ENCODE measurements around the gene TSPAN7.

Gene TSPAN7

GRCh38 chrX:38594434-38594833 lies 33.1 kb downstream of the TSPAN7 start:
- H3K4me3 ChIP-seq (ENCODE audit: insufficient read length, low read depth): no peak overlapping the region
- TF ChIP-seq YY1 (IDR thresholded peaks at IDR 0.05; ENCODE audit: insufficient read depth, insufficient read length): no peak
- TF ChIP-seq ZNF274 (IDR thresholded peaks at IDR 0.05; ENCODE audit: low read depth, low read length): no peak
- TF ChIP-seq SUZ12 (IDR thresholded peaks at IDR 0.05; ENCODE audit: extremely low read depth, insufficient read depth, insufficient read length): no peak
- no peak for DNase-seq (ENCODE audit: low read depth, low spot score)
- no peaks in the 10 kb centered on the region for H3K36me3 ChIP-seq (ENCODE audit: insufficient read depth, insufficient read length, low read length)
- H3K9me3 ChIP-seq (ENCODE audit: insufficient read depth, low read length): 0 out of 2 replicates have a peak, but pooled peaks cover 3% of the 10 kb centered on the region
- no peak overlapping the region for H3K9ac ChIP-seq (ENCODE audit: insufficient read length, low read depth)
- H3K27me3 ChIP-seq (ENCODE audit: insufficient read depth, insufficient read length): no peaks in the 10 kb centered on the region
- H3K4me1 ChIP-seq (ENCODE audit: insufficient read depth, insufficient read length): no peaks in the 10 kb centered on the region

DNA sequence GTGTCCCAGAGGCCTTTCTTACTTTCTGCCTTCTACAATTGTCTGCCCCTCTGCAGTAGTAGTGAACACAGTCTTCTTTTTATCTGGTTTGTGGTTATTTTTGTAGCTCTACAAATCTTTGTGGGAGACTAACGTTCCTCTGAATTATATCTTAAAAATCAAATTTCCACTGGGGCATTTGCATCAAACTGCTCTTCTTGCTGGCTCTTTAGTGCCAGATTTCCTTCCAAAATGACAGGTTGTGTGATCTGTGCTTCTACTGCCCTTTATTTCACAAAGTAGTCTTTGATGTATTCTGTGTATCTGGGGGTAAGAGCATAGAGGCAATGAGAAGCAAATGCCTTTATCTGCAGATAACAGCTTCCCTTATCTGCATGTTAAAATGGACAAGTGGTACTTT lies 34.5 kb downstream of the TSPAN7 start:
- no peak overlapping the region for H3K4me3 ChIP-seq (ENCODE audit: insufficient read length, low read depth)
- H3K4me1 ChIP-seq (ENCODE audit: insufficient read depth, insufficient read length): peaks cover 2% of the 10 kb centered on the region
- no peak for DNase-seq (ENCODE audit: low read depth, low spot score)
- no peaks in the 10 kb centered on the region for H3K27me3 ChIP-seq (ENCODE audit: insufficient read depth, insufficient read length)
- H3K9me3 ChIP-seq (ENCODE audit: insufficient read depth, low read length): 0 out of 2 replicates have a peak, but pooled peaks cover 3% of the 10 kb centered on the region
- TF ChIP-seq YY1 (IDR thresholded peaks at IDR 0.05; ENCODE audit: insufficient read depth, insufficient read length) (no peak), ZNF274 (IDR thresholded peaks at IDR 0.05; ENCODE audit: low read depth, low read length) (no peak), SUZ12 (IDR thresholded peaks at IDR 0.05; ENCODE audit: extremely low read depth, insufficient read depth, insufficient read length) (no peak)
- H3K36me3 ChIP-seq (ENCODE audit: insufficient read depth, insufficient read length, low read length): no peaks in the 10 kb centered on the region
- H3K9ac ChIP-seq (ENCODE audit: insufficient read length, low read depth): no peak overlapping the region

- no peaks in the 10 kb centered on the region for H3K27me3 ChIP-seq (ENCODE audit: insufficient read depth, insufficient read length)
- 0 out of 2 replicates have a peak, but pooled peaks cover 1% of the 10 kb centered on the region for H3K9me3 ChIP-seq (ENCODE audit: insufficient read depth, low read length)
- peaks cover 2% of the 10 kb centered on the region for H3K4me1 ChIP-seq (ENCODE audit: insufficient read depth, insufficient read length)
- H3K9ac ChIP-seq (ENCODE audit: insufficient read length, low read depth): no peak overlapping the region
- no peak overlapping the region for H3K4me3 ChIP-seq (ENCODE audit: insufficient read length, low read depth)
- no peaks in the 10 kb centered on the region for H3K36me3 ChIP-seq (ENCODE audit: insufficient read depth, insufficient read length, low read length)
- DNase-seq (ENCODE audit: low read depth, low spot score): no peak
- no peak for TF ChIP-seq ZNF274 (IDR thresholded peaks at IDR 0.05; ENCODE audit: low read depth, low read length)
- TF ChIP-seq YY1 (IDR thresholded peaks at IDR 0.05; ENCODE audit: insufficient read depth, insufficient read length): no peak
- TF ChIP-seq SUZ12 (IDR thresholded peaks at IDR 0.05; ENCODE audit: extremely low read depth, insufficient read depth, insufficient read length): no peak
These were observed 35.6 kb downstream of the TSPAN7 start for GRCh38 chrX:38596939-38597338.

DNA sequence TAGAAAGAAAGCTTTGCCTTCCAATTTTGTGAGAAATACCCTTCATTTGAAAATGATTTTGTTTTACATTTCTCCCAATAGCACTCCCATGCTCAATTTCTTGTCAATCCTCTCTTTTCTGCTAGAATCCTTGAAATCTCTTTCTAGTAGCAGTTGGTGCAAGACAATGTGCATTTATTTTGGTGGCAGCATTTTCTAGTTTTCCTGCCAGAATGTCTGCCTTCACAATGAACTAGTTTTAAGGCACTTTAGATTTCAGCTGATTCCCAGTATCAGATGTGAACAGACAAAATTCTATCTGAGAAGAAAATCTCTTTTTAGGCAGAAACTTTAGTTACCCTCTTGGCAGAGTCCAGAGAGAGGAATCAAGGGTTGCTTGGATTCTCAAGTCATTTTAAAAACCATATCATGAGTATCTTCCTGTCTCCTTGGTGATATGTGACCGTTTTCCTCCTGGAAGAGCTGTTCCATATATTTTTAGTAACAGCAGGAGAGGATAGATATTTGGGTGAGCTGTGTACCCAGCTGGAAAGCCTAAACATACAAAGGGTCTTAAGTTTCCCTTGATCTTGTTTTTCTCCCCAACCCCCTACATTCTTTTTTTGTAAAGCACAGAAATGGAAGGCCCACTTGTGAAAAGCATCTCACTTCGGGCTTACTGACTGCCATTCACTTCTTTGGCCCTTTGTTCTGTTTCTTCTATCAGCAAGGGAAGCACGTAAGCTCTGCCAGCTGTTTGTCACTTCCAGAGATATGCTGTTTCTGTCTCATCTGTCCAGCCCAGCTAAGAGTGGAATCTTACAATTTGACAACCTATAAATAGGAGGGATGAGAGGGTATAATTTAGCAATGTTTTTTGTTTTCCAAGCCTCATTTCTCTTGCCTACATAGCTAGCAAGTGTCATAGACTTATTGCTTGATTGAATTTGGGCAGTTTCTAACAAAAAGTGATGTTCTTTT lies 38.7 kb downstream of the TSPAN7 start:
- Histone ChIP-seq H3K9ac (ENCODE audit: insufficient read length, low read depth) (no peak overlapping the region), H3K27me3 (ENCODE audit: insufficient read depth, insufficient read length) (no peaks in the 10 kb centered on the region), H3K4me1 (ENCODE audit: insufficient read depth, insufficient read length) (peaks cover 2% of the 10 kb centered on the region), H3K36me3 (ENCODE audit: insufficient read depth, insufficient read length, low read length) (no peaks in the 10 kb centered on the region), H3K9me3 (ENCODE audit: insufficient read depth, low read length) (no peaks in the 10 kb centered on the region), H3K4me3 (ENCODE audit: insufficient read length, low read depth) (no peak overlapping the region)
- TF ChIP-seq SUZ12 (IDR thresholded peaks at IDR 0.05; ENCODE audit: extremely low read depth, insufficient read depth, insufficient read length) (no peak), YY1 (IDR thresholded peaks at IDR 0.05; ENCODE audit: insufficient read depth, insufficient read length) (no peak), ZNF274 (IDR thresholded peaks at IDR 0.05; ENCODE audit: low read depth, low read length) (no peak)
- DNase-seq (ENCODE audit: low read depth, low spot score): no peak

DNA sequence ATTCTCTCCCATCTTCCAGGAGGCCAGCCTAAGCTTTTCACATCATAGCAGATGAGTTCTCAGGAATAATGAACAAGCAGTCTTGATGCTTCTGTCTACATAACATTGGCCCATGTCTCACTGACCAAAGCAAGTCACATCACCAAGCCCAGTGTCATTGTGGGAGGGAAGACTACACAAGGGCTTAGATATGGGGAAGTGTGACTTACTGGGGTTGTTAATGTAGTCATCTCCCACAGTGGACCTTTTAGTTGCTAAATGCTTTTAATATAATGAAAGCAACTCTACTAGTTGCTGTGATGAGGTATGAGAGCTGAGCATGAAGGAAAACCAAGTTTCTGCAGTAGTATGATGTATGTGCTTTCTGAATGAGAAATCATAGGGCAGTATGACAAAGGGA lies 40.5 kb downstream of the TSPAN7 start:
- Histone ChIP-seq H3K9ac (ENCODE audit: insufficient read length, low read depth) (no peak overlapping the region), H3K9me3 (ENCODE audit: insufficient read depth, low read length) (no peaks in the 10 kb centered on the region), H3K36me3 (ENCODE audit: insufficient read depth, insufficient read length, low read length) (no peaks in the 10 kb centered on the region), H3K4me3 (ENCODE audit: insufficient read length, low read depth) (no peak overlapping the region), H3K4me1 (ENCODE audit: insufficient read depth, insufficient read length) (peaks cover 2% of the 10 kb centered on the region), H3K27me3 (ENCODE audit: insufficient read depth, insufficient read length) (no peaks in the 10 kb centered on the region)
- DNase-seq (ENCODE audit: low read depth, low spot score): no peak
- TF ChIP-seq ZNF274 (IDR thresholded peaks at IDR 0.05; ENCODE audit: low read depth, low read length): no peak
- no peak for TF ChIP-seq YY1 (IDR thresholded peaks at IDR 0.05; ENCODE audit: insufficient read depth, insufficient read length)
- TF ChIP-seq SUZ12 (IDR thresholded peaks at IDR 0.05; ENCODE audit: extremely low read depth, insufficient read depth, insufficient read length): no peak

DNA sequence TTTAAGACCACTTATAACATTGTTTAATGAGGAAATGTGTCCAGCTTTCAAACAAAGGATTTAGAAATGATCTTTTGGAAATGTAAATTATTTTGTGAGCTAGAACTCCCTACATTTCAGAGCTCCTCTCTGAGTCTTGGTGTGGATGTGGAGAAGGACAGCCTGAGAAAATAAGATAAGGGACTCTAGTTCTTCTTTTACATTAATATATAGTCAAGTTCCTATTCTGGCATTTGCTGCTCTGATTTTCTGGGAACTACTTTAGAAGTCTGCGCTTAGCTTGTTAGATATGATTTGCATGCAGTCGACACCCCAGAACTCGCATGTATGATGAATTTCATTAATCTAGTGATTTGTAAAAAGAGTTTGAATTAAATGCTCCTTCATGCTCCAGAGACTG lies 45.5 kb downstream of the TSPAN7 start:
- Histone ChIP-seq H3K4me3 (ENCODE audit: insufficient read length, low read depth) (no peak overlapping the region), H3K9ac (ENCODE audit: insufficient read length, low read depth) (no peak overlapping the region), H3K27me3 (ENCODE audit: insufficient read depth, insufficient read length) (no peaks in the 10 kb centered on the region), H3K36me3 (ENCODE audit: insufficient read depth, insufficient read length, low read length) (no peaks in the 10 kb centered on the region), H3K4me1 (ENCODE audit: insufficient read depth, insufficient read length) (no peaks in the 10 kb centered on the region), H3K9me3 (ENCODE audit: insufficient read depth, low read length) (no peaks in the 10 kb centered on the region)
- TF ChIP-seq ZNF274 (IDR thresholded peaks at IDR 0.05; ENCODE audit: low read depth, low read length) (no peak), SUZ12 (IDR thresholded peaks at IDR 0.05; ENCODE audit: extremely low read depth, insufficient read depth, insufficient read length) (no peak), YY1 (IDR thresholded peaks at IDR 0.05; ENCODE audit: insufficient read depth, insufficient read length) (no peak)
- no peak for DNase-seq (ENCODE audit: low read depth, low spot score)

- Histone ChIP-seq H3K27me3 (ENCODE audit: insufficient read depth, insufficient read length) (no peaks in the 10 kb centered on the region), H3K4me1 (ENCODE audit: insufficient read depth, insufficient read length) (no peaks in the 10 kb centered on the region), H3K9ac (ENCODE audit: insufficient read length, low read depth) (no peak overlapping the region)
These were observed 46.6 kb downstream of the TSPAN7 start for GRCh38 chrX:38607976-38608375.

More at GRCh38 chrX:38607976-38608375, 46.6 kb downstream of the TSPAN7 start:
- no peak for DNase-seq (ENCODE audit: low read depth, low spot score)
- no peaks in the 10 kb centered on the region for H3K36me3 ChIP-seq (ENCODE audit: insufficient read depth, insufficient read length, low read length)
- TF ChIP-seq SUZ12 (IDR thresholded peaks at IDR 0.05; ENCODE audit: extremely low read depth, insufficient read depth, insufficient read length): no peak
- TF ChIP-seq YY1 (IDR thresholded peaks at IDR 0.05; ENCODE audit: insufficient read depth, insufficient read length): no peak
- TF ChIP-seq ZNF274 (IDR thresholded peaks at IDR 0.05; ENCODE audit: low read depth, low read length): no peak
- H3K9me3 ChIP-seq (ENCODE audit: insufficient read depth, low read length): no peaks in the 10 kb centered on the region
- no peak overlapping the region for H3K4me3 ChIP-seq (ENCODE audit: insufficient read length, low read depth)
